Tibial artery (tissue), 4 donors: ENCODE measurements around the gene BCR.

ENCODE experiments used
- DNase-seq, 2 donors: peaks; one replicate each; pipeline ENCODE4 v3.0.0-alpha.2; 2019
- H3K27ac ChIP-seq, 2 donors: fragments of 200-600 bp; sonication (generic) in 1 of 2; 1 replicate in 1 of 2; 2 replicates in 1 of 2; pipeline ENCODE4 v1.5.1; 2018 to 2019; ENCODE audit warnings: mild to moderate bottlenecking in 1 of 2
- H3K27me3 ChIP-seq, 2 donors: fragments of 200-600 bp; sonication (generic) in 1 of 2; one replicate each; pipeline versions ENCODE4 v1.5.1 to v1.6.0; 2016 to 2019
- H3K36me3 ChIP-seq, 3 donors: fragments of 200-600 bp; sonication (generic) in 2 of 3; one replicate each; pipeline ENCODE4 v1.5.1; 2016 to 2019; ENCODE audit warnings: mild to moderate bottlenecking in 2 of 3
- H3K4me1 ChIP-seq, 4 donors: fragments of 200-600 bp; sonication (generic) in 2 of 4; 1 replicate in 3 of 4; 2 replicates in 1 of 4; pipeline ENCODE4 v1.5.1; 2016 to 2019
- H3K4me3 ChIP-seq, 2 donors: fragments of 200-600 bp; sonication (generic) in 1 of 2; 1 replicate in 1 of 2; 2 replicates in 1 of 2; pipeline ENCODE4 v1.5.1; 2018 to 2019; ENCODE audit warnings: mild to moderate bottlenecking in 2 of 2
- H3K9me3 ChIP-seq, 3 donors: fragments of 200-600 bp; sonication (generic) in 1 of 3; one replicate each; pipeline ENCODE4 v1.5.1; 2016 to 2019
- CTCF ChIP-seq, 2 experiments: fragments of 200-600 bp in 1 of 2; fragments of 450-650 bp in 1 of 2; IDR thresholded peaks; one replicate each; pipeline ENCODE4 v1.5.1; 2017 to 2019; ENCODE audit warnings: antibody characterized with exemption in 2 of 2, mild to moderate bottlenecking in 1 of 2, moderate library complexity in 1 of 2
- intact Hi-C: fragments of 100-400 bp; cut with DNase I; formaldehyde crosslinking; loops from one replicate; pipeline ENCODE4 v1.15.0; 2023; ENCODE audit warnings: low total_unique reads

The BCR gene

GRCh38 chr22:23248583-23248982 lies 68.3 kb downstream of the BCR start:
- intact Hi-C loops, result loop anchor here (5.0 to 10.0 kb wide), 2 partner anchors 54 to 1311 kb away; no protein-coding TSS in a partner anchor
- H3K4me3 ChIP-seq, result no peak overlapping the region
- H3K4me1 ChIP-seq, result peaks cover 0 to 69% (median 40%) of the 10 kb centered on the region in 4 donors
- TF ChIP-seq CTCF (IDR thresholded peaks at IDR 0.05), result no peak
- DNase-seq, result no peak
- no peaks in the 10 kb centered on the region for H3K9me3 ChIP-seq
- peak overlapping the region; percentile 9 to 42 for H3K27ac ChIP-seq
- no peaks in the 10 kb centered on the region for H3K27me3 ChIP-seq
- H3K36me3 ChIP-seq, result peaks cover 0 to 6% (median under 1%) of the 10 kb centered on the region in 3 donors

GRCh38 chr22:23250056-23250784 lies 69.9 kb downstream of the BCR start:
- Histone ChIP-seq H3K4me1 (peaks cover 0 to 53% (median 28%) of the 10 kb centered on the region in 4 donors), H3K9me3 (no peaks in the 10 kb centered on the region), H3K27me3 (no peaks in the 10 kb centered on the region), H3K4me3 (no peak overlapping the region), H3K27ac (no peak overlapping the region), H3K36me3 (peaks cover 4 to 22% (median 16%) of the 10 kb centered on the region in 3 donors)
- intact Hi-C loops, result no loop called here
- TF ChIP-seq CTCF (IDR thresholded peaks at IDR 0.05), result no peak
- DNase-seq, result no peak

- Histone ChIP-seq H3K9me3 (no peaks in the 10 kb centered on the region), H3K4me3 (no peak overlapping the region), H3K36me3 (peaks cover 4 to 27% (median 18%) of the 10 kb centered on the region in 3 donors), H3K27me3 (no peaks in the 10 kb centered on the region), H3K4me1 (peaks cover 0 to 50% (median 26%) of the 10 kb centered on the region in 4 donors), H3K27ac (no peak overlapping the region)
- intact Hi-C loops, result no loop called here
- TF ChIP-seq CTCF (IDR thresholded peaks at IDR 0.05), result no peak
- no peak for DNase-seq
Observed at GRCh38 chr22:23250785-23251363, 70.6 kb downstream of the BCR start.

- TF ChIP-seq CTCF (IDR thresholded peaks at IDR 0.05), result no peak
- Histone ChIP-seq H3K4me3 (no peak overlapping the region), H3K4me1 (peaks cover 0 to 51% (median 31%) of the 10 kb centered on the region in 4 donors), H3K36me3 (peaks cover 4 to 27% (median 18%) of the 10 kb centered on the region in 3 donors), H3K9me3 (no peaks in the 10 kb centered on the region), H3K27ac (no peak overlapping the region), H3K27me3 (no peaks in the 10 kb centered on the region)
- no peak for DNase-seq
- intact Hi-C loops, result no loop called here
Observed at GRCh38 chr22:23251445-23252093, 71.3 kb downstream of the BCR start.

- no peak for TF ChIP-seq CTCF (IDR thresholded peaks at IDR 0.05)
- no peak for DNase-seq
- intact Hi-C loops, result no loop called here
- Histone ChIP-seq H3K4me1 (peaks cover 0 to 52% (median 35%) of the 10 kb centered on the region in 4 donors), H3K36me3 (peaks cover 4 to 27% (median 18%) of the 10 kb centered on the region in 3 donors), H3K27ac (no peak overlapping the region), H3K4me3 (no peak overlapping the region), H3K9me3 (no peaks in the 10 kb centered on the region), H3K27me3 (no peaks in the 10 kb centered on the region)
Observed at GRCh38 chr22:23253475-23254055, 73.3 kb downstream of the BCR start.
